ENCODE results near the gene HEATR3.
A peak's percentile ranks its signal among the peaks of the same experiment; 100 is the strongest.

Gene HEATR3, protein sequence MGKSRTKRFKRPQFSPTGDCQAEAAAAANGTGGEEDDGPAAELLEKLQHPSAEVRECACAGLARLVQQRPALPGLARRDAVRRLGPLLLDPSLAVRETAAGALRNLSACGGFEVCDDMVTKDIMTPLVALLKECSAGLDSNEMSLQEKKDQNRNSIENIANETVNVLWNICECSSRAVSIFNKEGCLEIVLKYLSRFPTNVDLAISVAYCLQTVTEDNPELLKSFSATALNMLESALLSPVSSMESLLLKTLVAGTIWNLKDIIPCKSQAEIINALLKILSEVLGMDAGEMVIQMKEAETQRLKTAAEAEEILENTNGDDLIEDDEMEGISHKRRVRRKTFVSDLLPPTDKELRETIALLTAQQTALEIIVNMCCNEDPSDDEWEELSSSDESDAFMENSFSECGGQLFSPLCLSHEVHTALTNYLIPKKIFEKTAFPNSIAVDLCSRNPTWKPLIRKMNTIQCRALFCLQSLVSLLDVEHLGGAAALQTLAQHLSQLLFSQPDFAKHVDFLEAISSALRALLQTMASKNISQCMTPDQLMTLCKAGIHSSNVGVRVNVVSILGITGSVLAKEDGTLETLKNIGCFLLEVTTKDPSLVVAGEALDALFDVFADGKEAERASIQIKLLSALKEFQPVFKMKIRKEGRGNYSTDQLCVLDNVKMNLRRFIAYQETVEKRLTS

DNA sequence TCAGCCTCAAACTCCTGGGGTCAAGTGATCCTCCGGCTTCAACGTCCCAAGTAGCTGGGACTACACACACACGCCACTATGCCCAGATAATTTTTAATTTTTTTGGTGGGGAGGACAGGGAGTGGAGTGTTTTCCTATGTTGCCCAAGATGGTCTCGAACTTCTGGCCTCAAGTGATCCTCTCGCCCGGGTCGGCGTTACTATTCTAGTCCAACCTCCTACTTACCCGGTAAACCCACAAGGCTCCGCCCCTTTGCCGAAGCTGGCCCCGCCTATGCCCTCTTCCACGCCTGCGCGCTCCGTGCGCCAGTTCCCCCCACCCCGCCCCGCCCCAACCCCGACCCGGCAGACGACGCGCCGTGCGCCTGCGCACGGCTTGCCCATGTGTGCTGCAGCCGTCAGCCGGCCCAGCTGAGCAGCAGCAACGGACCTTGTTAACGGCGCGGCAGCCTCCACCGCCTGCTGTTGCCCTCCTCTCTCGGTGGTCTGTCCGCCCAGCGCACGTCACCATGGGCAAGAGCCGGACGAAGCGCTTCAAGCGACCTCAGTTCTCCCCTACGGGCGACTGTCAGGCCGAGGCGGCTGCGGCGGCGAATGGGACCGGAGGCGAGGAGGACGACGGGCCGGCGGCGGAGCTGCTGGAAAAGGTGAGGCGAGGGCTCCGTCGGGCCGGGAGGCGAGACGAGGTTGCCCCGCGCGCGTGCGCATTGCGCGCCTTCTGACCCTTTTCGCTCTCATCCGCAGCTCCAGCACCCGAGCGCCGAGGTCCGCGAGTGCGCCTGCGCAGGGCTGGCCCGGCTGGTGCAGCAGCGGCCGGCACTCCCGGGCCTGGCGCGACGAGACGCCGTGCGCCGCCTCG, at the start of gene HEATR3:
TSS of gene HEATR3 (plus strand) at position 347 of the 858 bp plus-strand sequence. CDS start at position 509, 162 bp downstream.
- peak; percentile 94 for DNase-seq

DNA sequence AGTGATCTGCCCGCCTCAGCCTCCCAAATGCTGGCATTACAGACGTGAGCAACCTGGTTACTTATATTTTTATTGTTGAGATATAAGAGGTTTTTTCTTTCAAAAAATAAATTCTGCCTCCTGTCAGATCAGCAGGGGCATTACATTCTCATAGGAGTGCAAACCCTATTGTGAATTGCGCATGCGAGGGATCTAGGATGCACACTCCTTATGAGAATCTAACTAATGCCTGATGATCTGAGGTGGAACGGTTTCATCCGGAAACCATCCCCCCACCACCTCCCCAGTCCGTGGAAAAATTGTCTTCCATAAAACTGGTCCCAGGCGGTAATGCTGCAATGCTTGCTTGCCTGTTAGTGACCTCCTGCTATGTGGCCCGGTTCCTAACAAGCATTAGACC, 48.2 kb upstream of the HEATR3 start:
- DNase-seq, result no peak

DNA sequence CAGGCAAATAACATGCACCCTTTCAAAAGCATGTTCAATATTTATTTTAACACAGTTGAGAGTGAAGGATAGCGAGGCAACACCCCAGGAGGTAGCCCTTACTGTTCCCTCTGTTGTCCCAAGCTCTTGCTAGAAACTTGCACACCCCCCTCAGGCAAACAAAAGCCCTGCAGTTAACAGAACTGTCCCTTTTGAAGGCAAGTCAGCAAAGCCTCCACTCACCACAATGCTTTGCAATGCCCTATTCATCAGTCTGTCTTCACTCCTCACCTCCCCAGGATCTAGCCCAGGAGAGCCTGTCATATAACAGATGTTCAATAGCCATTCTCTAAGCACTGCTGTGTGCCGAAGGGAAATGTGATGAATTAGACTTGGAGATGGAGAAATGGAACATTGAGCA, 44.2 kb upstream of the HEATR3 start:
- DNase-seq, result no peak

DNA sequence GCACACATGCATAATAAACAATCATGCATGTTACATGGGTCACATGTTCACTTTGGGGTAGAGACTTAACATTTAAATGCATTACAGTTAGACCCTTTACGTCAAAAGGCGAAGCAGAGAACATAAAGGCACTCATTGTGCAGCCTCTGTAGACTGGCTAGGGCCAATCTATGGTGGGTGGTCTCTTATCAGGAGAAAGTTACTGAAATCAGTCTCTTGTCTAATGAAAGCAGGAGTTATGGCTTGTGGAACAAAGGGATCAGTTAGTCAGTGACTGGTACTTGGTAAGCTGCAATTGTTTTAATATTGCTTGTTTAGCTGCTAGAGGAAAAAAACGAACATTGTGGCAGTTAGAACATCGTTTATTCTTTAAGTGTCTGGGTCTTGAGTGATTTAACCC, 42.1 kb upstream of the HEATR3 start:
- no peak for DNase-seq

DNA sequence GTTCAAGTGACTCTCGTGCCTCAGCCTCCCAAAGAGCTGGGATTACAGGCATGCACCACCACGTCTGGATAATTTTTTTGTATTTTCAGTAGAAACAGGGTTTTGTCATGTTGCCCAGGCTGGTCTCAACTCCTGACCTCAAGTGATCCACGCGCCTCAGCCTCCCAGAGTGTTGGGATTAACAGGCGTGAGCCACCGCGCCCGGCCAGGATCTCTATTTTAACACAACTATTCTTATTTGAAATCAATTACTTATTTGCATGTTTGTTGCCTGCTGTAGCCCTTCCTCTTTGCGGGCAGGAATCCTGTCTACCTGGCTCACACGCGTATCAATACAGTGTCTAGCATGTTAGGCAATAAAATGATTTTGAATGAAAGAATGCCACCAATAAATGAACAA, 41.6 kb upstream of the HEATR3 start:
- DNase-seq, result no peak

DNA sequence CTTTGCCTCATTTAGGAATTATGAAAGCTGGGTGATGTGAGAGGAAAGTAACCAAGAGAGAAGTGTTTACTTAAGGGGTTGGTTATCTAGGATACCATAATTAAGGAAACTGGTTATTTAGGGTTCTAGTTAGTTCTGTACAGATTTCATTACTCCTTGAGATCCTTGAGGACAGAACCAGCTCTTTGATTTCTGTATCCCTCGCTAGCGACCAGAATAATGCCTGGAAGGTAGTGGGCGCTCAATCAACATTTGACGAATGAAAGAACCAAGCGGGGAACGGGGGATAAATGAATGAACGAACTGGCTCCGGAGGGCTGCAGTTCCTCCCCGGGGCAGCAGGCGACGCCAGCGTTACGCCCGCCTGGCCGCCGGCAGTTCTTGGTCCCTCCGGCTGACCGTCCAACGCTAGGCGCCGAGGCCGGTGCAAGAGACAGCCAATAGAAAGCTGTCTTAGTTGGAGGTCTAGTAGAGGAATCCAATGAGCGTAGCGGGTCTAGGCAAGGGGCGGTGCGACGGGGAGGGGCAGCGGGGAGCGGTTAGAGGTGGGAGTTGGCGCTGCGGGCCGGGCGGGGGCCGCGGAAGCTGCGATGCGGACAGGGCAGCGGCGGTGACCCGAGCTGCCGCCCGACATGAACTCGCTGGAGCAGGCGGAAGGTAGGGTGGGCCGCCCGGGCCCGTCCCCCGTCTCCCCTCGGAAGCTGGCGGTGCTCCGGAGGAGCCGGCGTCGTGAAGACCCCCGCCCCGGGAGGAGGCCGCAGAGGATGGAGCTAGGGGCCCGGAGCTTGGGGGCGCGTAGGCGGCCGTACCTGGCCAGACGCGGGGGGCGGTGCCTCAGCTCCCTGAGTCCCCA, 40.9 kb upstream of the HEATR3 start, which contains the start of gene CNEP1R1:
TSS of gene CNEP1R1 (plus strand) at position 542 of the 853 bp plus-strand sequence. CDS start at position 633, 91 bp downstream.
- peak; percentile 89 for DNase-seq

DNA sequence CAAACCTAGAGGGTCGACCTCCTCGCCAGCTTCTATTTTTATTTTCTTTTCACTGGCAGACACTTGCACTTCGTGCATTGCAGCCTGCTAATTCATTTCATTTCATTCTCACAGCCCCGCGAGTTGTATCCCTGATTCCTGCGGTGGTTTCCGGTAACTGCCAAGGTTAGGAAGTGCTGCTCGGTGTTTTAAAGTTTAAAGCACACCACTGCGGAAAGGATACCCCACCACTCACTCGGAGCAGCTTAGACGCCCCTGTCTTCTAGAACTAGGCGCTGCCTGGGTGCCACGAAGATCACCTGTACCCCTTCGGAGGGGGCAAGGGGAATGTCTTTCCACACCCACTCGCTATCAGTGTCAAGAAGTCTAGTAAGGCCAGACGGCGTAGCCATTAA, 40.2 kb upstream of the HEATR3 start:
- peak; percentile 17 for DNase-seq

DNA sequence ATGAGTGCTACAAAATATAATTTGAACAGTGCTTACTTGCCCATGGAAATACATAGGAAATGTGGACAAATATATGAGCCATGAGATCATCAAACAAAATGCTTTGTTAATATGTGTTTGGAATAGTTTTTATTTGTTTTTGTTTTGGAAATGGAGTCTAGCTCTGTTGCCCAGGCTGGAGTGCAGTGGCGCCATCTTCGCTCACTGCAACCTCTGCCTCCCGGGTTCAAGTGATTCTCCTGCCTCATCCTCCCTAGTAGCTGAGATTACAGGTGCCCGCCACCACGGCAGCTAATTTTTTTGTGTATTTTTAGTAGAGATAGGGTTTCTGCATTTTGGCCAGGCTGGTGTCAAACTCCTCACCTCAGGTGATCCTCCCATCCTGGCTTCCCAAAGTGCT, 37.9 kb upstream of the HEATR3 start:
- no peak for DNase-seq

DNA sequence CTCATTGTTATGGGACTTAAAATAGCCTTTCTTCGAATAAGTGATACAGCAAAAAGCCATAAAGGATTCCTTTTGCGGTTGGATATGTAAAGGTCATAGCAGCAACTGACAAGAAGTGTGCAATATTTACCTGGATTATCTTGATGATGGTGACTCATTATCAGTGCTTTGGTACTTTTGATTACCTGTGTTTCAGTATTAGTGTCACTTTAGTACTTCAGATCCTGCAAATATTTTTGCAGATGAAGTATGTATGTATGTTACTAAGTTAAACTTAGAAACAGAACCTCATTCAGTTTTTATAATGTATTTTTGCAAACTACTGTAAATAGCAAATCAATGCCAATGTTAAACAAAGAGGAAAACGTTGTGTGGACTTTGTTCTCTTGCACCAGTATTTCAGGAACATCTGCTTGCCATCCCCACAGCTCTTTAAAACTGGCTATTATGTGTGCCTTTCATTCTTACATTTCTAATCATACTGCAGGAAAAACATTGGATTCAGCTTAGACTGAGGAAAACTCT, 30.2 kb upstream of the HEATR3 start:
- no peak for DNase-seq

DNA sequence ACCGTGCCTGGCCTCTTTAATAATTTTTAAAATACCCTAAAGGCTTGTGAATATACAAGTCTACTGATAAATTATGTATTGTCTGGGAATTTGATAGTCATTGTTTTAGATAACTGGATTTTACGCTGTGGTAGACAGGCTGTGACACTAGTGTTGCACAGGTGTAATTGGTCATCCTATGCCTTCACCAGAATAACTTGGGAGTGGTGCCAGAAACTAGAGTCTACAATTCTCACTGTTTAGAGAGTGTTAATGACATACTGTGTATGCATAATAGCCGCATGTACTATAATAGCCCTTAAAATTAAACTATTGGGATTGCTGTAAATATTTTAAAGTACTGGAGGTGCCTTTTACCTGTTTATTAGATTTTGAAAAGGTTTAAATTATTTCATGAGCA, 29.3 kb upstream of the HEATR3 start:
- no peak for DNase-seq

DNA sequence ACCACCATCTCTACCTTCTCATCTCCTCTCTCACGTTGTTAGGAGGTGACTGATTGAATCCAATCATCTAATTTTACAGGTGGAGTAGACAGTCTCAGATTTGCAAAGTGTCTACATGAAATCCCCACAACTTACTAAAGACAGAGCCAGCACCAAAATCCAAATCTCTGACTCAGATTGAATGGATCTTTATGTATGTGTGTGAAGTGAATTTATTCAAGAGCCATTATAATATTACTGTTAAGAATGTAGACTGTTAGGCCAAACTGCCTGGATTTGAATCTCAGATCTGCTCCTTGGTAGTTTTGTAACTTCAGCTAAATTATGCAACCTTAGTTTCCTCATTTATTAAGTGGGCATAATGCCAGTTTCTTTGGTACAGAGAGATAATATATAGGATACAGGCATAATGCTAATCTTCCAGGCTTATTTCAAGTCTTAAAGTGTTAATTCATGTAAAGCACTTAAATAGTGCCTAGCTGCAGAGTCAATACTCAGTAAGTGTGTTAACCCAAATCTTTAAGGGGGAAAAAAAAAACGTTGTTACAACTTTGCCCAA, 28.0 kb upstream of the HEATR3 start:
- DNase-seq, result no peak

DNA sequence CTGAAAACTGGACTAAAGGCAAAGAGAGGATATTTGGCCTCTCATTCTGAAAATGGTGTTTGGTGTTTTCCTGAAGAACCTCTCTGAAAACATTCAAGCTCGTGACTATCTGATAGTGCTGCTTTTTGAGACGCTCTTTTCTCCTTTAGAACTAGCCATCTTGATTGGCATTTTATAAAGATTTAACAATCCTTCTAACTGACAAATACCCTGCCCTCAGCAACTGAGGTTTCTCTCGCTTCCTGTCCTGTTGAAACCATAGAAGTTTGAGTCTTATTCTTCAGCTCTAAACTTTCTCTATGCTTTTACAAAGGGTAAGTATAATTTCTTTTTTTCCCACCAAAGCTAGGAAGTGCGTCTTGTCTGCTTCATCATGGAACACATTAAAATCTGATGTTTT, 27.5 kb upstream of the HEATR3 start:
- no peak for DNase-seq

DNA sequence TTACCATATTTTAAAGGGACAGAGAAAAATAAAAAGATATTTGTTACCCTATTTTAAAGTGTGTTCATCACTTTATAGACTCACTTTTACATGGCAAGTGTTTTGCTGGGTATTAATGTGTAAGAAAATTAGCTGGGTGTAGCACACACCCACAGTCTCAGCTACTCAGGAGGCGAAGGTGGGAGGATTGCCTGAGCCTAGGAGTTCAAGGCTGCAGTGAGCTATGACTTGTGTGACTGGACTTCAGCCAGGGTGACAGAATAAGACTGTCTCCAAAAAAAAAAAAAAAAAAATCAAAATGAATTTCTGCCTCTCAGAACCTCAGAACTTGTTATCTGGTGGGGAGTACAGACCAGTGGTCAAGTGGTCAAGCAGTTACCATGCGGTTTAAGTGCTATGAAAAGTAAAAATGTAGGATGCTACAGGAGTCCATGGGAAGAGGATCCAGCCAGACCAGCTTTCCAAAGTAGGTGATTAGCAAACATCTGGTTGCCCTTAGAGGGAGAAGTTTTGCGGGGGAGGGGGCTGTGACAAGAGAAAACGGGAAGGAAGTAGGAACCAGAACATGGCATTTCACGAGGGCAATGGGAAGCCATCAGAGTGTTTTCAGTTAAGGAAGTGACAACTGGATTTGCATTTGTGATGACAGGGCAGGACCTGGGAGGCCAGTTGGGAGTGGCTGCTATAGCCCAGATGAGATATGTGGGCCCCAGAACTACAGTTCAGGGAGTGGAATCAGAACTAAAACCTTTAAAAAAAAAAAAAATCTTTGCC, 26.8 kb upstream of the HEATR3 start:
- DNase-seq, result no peak

DNA sequence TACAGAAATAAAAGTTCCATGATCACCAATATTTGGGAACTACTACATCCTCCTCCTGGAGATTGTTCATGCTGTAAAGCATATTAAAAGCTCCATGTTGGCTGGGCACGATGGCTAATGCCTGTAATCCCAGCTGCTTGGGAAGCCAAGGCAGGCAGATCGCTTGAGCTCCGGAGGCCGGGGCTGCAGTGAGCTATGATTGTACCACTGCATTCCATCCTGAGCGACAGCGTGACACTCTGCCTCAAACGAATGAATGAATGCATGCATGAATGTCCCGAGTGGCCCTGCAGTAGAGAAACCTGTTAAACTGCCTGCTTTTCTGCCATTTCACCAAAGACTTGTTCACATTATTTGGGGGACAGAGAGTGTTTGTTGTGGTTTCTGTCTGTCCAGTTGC, 25.8 kb upstream of the HEATR3 start:
- DNase-seq, result no peak

DNA sequence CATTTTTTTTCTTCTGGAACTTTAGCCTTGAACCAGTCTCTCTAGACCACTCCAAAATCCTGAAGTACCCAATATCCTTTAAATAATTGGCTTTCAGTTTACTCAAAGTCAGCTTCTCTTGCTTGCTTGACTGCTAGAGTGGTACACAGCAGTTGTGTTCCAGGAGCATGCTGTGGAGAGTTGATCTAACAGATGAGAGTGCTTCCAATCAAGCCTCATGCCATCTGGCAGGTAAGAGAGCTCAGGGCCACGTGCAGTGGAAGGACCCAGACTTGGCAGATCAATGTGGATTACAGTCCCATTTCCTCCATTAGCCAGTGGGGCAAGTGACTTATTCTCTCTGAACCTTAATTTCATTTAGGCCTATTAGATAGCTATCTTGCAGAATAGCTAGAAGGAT, 25.1 kb upstream of the HEATR3 start:
- DNase-seq, result no peak

DNA sequence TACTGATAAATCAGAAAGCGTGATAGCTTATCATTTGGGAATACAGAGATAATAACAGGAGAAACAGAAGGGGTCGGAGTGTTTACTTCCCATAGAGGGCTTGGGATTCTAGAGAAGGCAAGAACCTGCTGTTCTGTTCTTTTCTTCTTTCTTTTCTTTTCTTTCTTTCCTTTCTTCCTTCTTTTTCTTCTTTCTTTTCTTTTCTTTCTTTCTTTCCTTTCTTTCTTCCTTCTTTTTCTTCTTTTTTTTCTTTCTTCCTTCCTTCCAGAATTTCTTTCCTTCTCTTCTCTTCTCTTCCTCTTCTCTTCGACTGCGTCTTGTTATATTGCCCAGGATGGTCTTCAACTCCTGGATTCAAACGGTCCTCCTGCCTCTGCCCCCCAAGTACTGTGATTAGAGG, 22.4 kb upstream of the HEATR3 start:
- no peak for DNase-seq

DNA sequence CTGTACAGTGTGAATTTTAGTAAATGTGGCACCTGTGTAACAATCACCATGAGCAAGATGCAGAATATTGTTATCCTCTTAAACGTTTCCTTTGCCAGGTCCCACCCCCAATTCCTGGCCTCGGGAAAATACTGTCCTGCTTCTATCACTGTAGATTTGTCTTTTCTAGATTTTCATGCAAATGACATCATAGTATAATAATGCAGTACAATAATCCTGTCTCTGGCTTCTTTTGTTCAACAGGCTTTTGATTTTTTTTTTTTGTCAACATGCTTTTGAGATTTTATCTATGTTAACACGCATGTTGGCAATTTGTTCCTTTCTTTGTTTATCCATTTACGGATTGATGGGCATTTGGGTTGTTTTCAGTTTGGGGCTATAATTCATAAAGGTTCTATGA, 20.4 kb upstream of the HEATR3 start:
- DNase-seq, result no peak

DNA sequence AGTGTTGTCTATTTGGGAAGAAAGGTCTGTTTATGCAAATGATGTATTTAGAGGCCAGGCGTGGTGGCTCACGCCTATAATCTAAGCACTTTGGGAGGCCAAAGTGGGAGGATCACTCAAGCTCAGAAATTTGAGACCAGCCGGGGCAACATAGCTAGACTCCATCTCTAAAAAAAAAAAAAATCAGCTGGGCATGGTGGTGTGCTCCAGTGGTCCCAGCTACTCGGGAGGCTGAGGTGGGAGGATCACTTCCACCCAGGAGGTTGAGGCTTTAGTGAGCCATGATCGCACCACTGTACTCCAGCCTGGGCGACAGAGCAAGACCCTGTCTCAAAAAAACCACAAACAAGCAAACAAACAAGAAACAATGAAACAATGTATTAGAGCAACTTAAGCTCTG, 18.9 kb upstream of the HEATR3 start:
- DNase-seq, result no peak

DNA sequence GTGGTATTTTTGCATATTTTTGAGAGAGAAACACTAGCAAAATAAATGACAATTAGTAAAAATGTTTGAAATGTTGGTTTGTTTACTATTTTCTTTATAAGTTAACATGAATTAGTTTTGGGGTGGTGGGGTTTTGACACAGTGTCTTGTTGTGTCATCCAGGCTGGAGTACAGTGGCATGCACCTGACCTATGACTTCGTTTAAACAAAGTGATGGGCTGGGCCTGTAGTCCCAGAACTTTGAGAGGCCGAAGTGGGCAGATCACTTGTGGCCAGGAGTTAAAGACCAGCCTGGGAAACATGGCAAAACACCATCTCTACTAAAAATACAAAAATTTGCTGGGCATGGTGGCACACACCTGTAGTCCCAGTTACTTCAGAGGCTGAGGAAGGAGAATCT, 17.9 kb upstream of the HEATR3 start:
- DNase-seq, result no peak

DNA sequence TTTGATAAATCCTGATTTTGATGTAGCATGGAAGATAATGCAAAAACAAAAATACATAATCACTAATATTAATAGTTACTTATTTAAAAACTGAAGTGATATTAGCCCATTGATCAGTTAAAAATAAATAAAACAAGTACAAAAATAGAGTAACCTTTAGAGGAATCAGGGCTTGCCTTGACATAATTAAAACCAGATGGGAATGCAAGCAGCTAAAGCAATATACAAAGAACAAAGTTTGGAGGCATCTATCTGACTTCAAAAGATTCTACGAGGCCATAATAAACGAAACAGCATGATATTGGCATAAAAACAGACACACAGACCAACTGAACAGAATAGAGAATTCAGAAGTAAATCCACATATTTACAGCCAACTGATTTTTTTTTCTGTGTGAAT, 15.0 kb upstream of the HEATR3 start:
- no peak for DNase-seq

DNA sequence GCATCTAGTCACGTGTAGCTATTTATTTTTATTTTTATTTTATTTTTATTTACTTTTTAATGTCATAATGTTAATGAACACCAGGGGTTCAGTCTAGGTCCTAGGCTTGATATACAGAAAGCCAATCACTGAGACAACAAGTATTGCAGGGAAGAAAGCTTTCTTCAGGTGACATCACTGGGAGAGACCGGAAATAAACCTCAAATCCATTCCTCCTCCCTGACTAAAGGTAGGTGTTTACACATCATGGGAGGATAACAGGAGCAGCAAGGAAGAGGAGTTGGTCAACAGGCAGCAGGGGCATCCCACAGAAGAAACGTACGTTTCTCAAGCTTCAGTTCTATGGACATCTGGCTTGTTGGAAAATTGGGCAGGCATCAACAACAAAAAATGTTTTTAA, 9.5 kb upstream of the HEATR3 start:
- no peak for DNase-seq
